ES-I3 (cell line): ENCODE data around the gene WDR13.
"Not testable (repeated sequence)": the region's sequence is repeated elsewhere in the genome, so short reads cannot be mapped to it uniquely, and the experiment has no call there.

ENCODE experiments used
- H3K36me3 ChIP-seq: 2 replicates; pipeline ENCODE4 v1.6.1; 2013; ENCODE audit warnings: mild to moderate bottlenecking, low read length, control low read depth, moderate library complexity; ENCODE audit not compliant: insufficient read depth
- H3K4me1 ChIP-seq: 2 replicates; pipeline ENCODE4 v1.6.1; 2013; ENCODE audit warnings: mild to moderate bottlenecking, control low read depth, low read length; ENCODE audit not compliant: insufficient read depth
- H3K9ac ChIP-seq: 2 replicates; pipeline ENCODE4 v1.6.1; 2013; ENCODE audit warnings: low read depth, mild to moderate bottlenecking, low read length, moderate library complexity
- H3K9me3 ChIP-seq: 2 replicates; pipeline ENCODE4 v1.6.1; 2013; ENCODE audit warnings: mild to moderate bottlenecking, low read length, moderate library complexity; ENCODE audit not compliant: control insufficient read depth, insufficient read depth

WDR13 gene

GRCh38 chrX:48654746-48655145, 57.5 kb downstream of the WDR13 start:
- not testable (repeated sequence) for H3K36me3 ChIP-seq, H3K9ac ChIP-seq, H3K9me3 ChIP-seq
- H3K4me1 ChIP-seq, result peaks cover 15% of the 10 kb centered on the region; the same call in 1 of the 2 replicates
